Measurements from ENCODE around the gene SMIM10L1.

GRCh38 chr12:11164384-11164783, 6.6 kb upstream of the SMIM10L1 start:
- TF ChIP-seq CTCF (IDR thresholded peaks at IDR 0.05) = no peak
- TF ChIP-seq POLR2A (IDR thresholded peaks at IDR 0.05; ENCODE audit: low read depth) = no peak

All from esophagus muscularis mucosa (tissue), 3 donors.